Upper lobe of left lung (tissue), 4 donors: ENCODE data around the gene TIGIT.

ENCODE experiments used
- CTCF ChIP-seq, 6 experiments: fragments of 450-650 bp in 4 of 6; fragments of 200-600 bp in 2 of 6; sonication (generic) in 2 of 6; IDR thresholded peaks; one replicate each; pipeline ENCODE4 v1.5.1; 2016 to 2019; ENCODE audit warnings: antibody characterized with exemption in 6 of 6
- POLR2A ChIP-seq, 4 donors: fragments of 450-650 bp; IDR thresholded peaks; one replicate each; pipeline ENCODE4 v1.5.1; 2016 to 2017; ENCODE audit warnings: antibody characterized with exemption in 4 of 4, mild to moderate bottlenecking in 2 of 4

- TF ChIP-seq CTCF (IDR thresholded peaks at IDR 0.05), result no peak
- TF ChIP-seq POLR2A (IDR thresholded peaks at IDR 0.05), result no peak
Observed at GRCh38 chr3:114327665-114328064, 33.8 kb downstream of the TIGIT start.
